HFF-Myc (cell line): ENCODE data around the gene FKBP6.

Experiments
- DNase-seq: peaks from one replicate; pipeline ENCODE4 v3.0.0-alpha.2; 2011; ENCODE audit warnings: low read depth; ENCODE audit errors: extremely low read depth
- H3K4me3 ChIP-seq: replicated peaks from 2 replicates; pipeline ENCODE4 v1.5.1; 2011; ENCODE audit warnings: low read depth, mild to moderate bottlenecking, control low read depth, low read length
- CTCF ChIP-seq: IDR thresholded peaks from 2 replicates; pipeline ENCODE4 v1.5.1; 2012; ENCODE audit warnings: mild to moderate bottlenecking, low read depth, low read length, control low read depth; ENCODE audit errors: missing control alignments

FKBP6 gene

GRCh38 chr7:73349763-73350162, 21.8 kb downstream of the FKBP6 start:
- no peak for DNase-seq
- no peak overlapping the region for H3K4me3 ChIP-seq
- TF ChIP-seq CTCF, result no peak

- H3K4me3 ChIP-seq, result no peak overlapping the region
- DNase-seq, result no peak
- no peak for TF ChIP-seq CTCF
Measured at GRCh38 chr7:73350306-73351068, 22.5 kb downstream of the FKBP6 start.

GRCh38 chr7:73351447-73352167, 23.6 kb downstream of the FKBP6 start:
- no peak for DNase-seq
- no peak for TF ChIP-seq CTCF

GRCh38 chr7:73352784-73353183, 24.8 kb downstream of the FKBP6 start:
- no peak overlapping the region for H3K4me3 ChIP-seq
- no peak for DNase-seq
- TF ChIP-seq CTCF, result no peak

More at GRCh38 chr7:73351447-73352167, 23.6 kb downstream of the FKBP6 start:
- no peak overlapping the region for H3K4me3 ChIP-seq

- DNase-seq, result no peak
- H3K4me3 ChIP-seq, result no peak overlapping the region
- no peak for TF ChIP-seq CTCF
Measured at GRCh38 chr7:73353243-73353642, 25.3 kb downstream of the FKBP6 start.

GRCh38 chr7:73354196-73354595, 26.2 kb downstream of the FKBP6 start:
- no peak for DNase-seq
- H3K4me3 ChIP-seq, result no peak overlapping the region
- TF ChIP-seq CTCF, result no peak
